ENCODE data around the gene GPATCH4.

GPATCH4 gene

DNA sequence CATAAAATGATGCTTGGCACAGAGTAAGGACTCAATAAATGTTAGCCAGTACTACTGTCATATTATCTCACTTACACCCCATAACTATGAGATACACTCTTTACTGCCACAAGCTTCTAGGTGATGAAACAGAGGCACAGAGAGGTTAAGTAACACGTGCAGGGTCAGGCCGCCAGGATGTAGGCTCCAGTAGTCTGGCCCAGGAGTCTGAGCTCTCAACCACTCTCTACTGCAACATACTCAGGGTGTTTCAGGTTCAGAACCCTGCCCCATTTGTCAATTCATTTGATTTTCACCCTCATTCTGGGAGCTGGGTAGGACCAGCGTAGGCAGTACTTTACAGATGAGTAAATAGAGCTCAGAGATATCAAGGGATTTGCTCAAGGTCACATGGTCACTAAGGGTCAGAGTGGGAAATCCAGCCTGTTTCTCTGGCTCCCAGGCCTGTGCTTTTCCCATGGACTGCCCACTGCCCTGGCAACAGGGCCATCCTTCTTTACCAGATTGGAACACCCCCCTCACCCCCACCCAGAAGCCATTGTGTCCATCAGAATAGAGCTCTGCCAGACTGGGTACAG, 50.1 kb downstream of the GPATCH4 start:
- Histone ChIP-seq H3K4me1 (ENCODE audit: control insufficient read depth, insufficient read depth, low read length) (no peaks in the 10 kb centered on the region), H3K9ac (ENCODE audit: low read depth, low read length) (no peak overlapping the region), H3K36me3 (ENCODE audit: control insufficient read depth, insufficient read depth, low read length) (peaks cover 35% of the 10 kb centered on the region), H3K27me3 (ENCODE audit: control insufficient read depth, insufficient read depth, low read length) (no peaks in the 10 kb centered on the region), H3K4me3 (ENCODE audit: low read depth, low read length) (no peak overlapping the region), H3K9me3 (ENCODE audit: control insufficient read depth, insufficient read depth, low read length) (no peaks in the 10 kb centered on the region)

DNA sequence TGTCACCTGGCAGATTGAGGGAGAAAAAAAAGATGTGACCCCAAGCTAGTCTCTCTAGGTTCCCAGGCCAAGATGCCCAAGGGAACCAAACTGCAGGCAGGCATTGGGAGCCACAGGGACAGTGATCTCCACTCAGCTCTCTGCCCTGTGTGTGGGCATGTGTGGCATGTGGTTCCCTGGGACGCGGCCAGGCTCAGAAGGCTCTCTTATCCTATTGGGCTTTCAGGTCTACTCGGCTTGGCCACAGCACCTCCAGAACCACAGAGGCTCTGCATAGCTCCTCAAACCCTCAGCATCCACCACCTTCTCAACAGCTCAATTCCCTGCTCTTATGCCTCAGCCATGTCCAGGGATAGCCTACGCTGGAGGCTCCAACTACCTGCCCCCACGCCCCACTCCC, 50.9 kb downstream of the GPATCH4 start:
- Histone ChIP-seq H3K9ac (ENCODE audit: low read depth, low read length) (no peak overlapping the region), H3K27me3 (ENCODE audit: control insufficient read depth, insufficient read depth, low read length) (no peaks in the 10 kb centered on the region), H3K36me3 (ENCODE audit: control insufficient read depth, insufficient read depth, low read length) (peaks cover 31% of the 10 kb centered on the region), H3K9me3 (ENCODE audit: control insufficient read depth, insufficient read depth, low read length) (no peaks in the 10 kb centered on the region), H3K4me1 (ENCODE audit: control insufficient read depth, insufficient read depth, low read length) (no peaks in the 10 kb centered on the region), H3K4me3 (ENCODE audit: low read depth, low read length) (no peak overlapping the region)

DNA sequence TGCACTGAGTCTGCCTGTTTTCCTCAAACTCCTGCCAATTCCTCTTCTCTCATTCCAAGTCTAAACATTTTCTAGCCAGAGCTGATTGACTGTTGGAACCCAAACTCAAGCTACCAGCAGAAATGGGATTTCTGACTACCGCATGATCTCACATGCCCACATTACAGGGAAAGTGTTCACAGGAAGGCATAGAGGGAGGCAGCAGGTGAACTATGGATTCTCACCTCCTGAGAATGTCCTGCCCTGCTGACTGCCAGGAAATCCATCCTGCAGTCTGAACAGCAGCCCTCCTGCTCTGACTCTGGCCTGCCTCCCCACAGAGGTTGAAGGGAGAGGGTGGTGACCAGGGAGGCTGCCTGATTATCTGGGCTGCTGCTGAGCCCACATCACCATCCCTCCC, 51.4 kb downstream of the GPATCH4 start:
- Histone ChIP-seq H3K36me3 (ENCODE audit: control insufficient read depth, insufficient read depth, low read length) (peaks cover 29% of the 10 kb centered on the region), H3K27me3 (ENCODE audit: control insufficient read depth, insufficient read depth, low read length) (no peaks in the 10 kb centered on the region), H3K4me3 (ENCODE audit: low read depth, low read length) (no peak overlapping the region), H3K9me3 (ENCODE audit: control insufficient read depth, insufficient read depth, low read length) (no peaks in the 10 kb centered on the region), H3K4me1 (ENCODE audit: control insufficient read depth, insufficient read depth, low read length) (no peaks in the 10 kb centered on the region), H3K9ac (ENCODE audit: low read depth, low read length) (no peak overlapping the region)

DNA sequence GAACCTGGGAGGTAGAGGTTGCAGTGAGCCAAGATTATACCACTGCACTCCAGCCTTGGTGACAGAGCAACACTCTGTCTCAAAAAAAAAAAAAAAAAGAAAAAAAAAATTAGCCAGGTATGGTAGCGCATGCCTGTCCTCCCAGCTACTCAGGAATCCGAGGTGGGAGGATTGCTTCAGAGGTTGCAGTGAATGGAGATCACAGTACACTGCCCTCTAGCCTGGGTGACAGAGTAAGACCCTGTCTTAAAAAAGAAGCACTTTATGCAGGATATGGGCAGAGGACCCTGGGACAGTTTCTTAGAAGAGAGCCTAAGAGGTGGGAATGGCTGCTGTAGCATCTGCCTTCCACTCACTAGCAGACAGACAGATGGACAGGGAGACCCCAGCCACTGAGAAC, 51.9 kb downstream of the GPATCH4 start:
- Histone ChIP-seq H3K4me1 (ENCODE audit: control insufficient read depth, insufficient read depth, low read length) (no peaks in the 10 kb centered on the region), H3K9me3 (ENCODE audit: control insufficient read depth, insufficient read depth, low read length) (no peaks in the 10 kb centered on the region), H3K27me3 (ENCODE audit: control insufficient read depth, insufficient read depth, low read length) (no peaks in the 10 kb centered on the region), H3K9ac (ENCODE audit: low read depth, low read length) (no peak overlapping the region), H3K4me3 (ENCODE audit: low read depth, low read length) (no peak overlapping the region), H3K36me3 (ENCODE audit: control insufficient read depth, insufficient read depth, low read length) (peaks cover 28% of the 10 kb centered on the region)

DNA sequence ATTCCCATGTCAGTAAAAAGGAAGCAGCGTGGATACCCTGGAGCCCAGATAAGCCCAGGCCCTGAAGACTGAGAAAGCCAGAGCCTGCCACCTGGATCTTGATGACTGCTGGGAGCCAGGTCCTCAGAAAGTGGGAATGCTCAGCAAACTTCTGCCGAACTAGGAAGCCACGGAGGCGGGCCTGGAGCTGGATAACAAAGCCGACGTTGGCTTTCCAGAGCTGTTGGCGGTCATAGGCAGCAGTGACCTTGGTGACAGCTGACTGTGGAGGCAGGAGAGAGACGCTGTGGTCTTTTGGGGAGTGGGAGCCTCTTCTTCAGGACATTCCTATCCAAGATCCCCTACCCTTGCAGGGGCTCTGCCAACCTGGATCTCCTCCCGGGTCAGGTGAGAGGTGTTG, 53.3 kb downstream of the GPATCH4 start:
- Histone ChIP-seq H3K9me3 (ENCODE audit: control insufficient read depth, insufficient read depth, low read length) (no peaks in the 10 kb centered on the region), H3K9ac (ENCODE audit: low read depth, low read length) (no peak overlapping the region), H3K4me1 (ENCODE audit: control insufficient read depth, insufficient read depth, low read length) (no peaks in the 10 kb centered on the region), H3K4me3 (ENCODE audit: low read depth, low read length) (no peak overlapping the region), H3K27me3 (ENCODE audit: control insufficient read depth, insufficient read depth, low read length) (no peaks in the 10 kb centered on the region), H3K36me3 (ENCODE audit: control insufficient read depth, insufficient read depth, low read length) (peaks cover 28% of the 10 kb centered on the region)

DNA sequence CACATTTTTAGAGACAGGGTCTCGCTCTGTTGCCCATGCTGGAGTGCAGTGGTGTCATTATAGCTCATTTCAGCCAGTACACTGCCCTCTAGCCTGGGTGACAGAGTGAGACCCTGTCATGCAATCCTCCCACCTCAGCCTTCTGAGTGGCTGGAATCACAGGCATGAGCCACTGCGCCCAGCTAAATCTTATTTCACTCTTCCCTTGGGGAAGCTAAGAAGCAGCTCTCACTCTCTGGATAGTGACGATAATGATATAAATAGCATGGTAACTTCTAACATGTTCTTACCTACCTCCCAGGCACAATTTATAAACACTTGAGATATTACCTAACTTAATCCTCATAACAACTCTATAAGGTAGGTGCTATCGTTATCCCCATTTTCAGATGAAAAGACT, 53.8 kb downstream of the GPATCH4 start:
- no peaks in the 10 kb centered on the region for H3K9me3 ChIP-seq (ENCODE audit: control insufficient read depth, insufficient read depth, low read length)
- H3K36me3 ChIP-seq (ENCODE audit: control insufficient read depth, insufficient read depth, low read length) = peaks cover 28% of the 10 kb centered on the region
- no peak overlapping the region for H3K9ac ChIP-seq (ENCODE audit: low read depth, low read length)
- no peak overlapping the region for H3K4me3 ChIP-seq (ENCODE audit: low read depth, low read length)
- H3K4me1 ChIP-seq (ENCODE audit: control insufficient read depth, insufficient read depth, low read length) = no peaks in the 10 kb centered on the region
- H3K27me3 ChIP-seq (ENCODE audit: control insufficient read depth, insufficient read depth, low read length) = no peaks in the 10 kb centered on the region

DNA sequence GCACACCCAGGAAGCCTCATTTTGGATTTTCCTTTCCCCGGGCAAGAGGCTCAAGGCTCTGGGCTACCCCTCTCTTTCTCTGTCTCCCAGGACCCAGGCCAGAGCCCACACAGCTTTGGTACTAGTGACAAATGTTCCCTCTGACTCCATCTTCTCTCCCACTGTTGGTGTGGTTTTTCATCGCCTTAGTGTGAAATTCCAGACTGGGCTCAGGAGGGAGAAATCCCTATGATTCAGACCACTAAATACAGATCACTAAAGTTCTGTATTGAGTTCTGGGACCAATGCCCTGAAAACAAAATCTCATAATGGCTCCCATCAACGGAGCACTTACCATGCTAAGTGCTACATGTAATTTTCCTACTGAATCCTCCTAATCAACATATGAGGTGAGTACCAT, 55.0 kb downstream of the GPATCH4 start:
- Histone ChIP-seq H3K36me3 (ENCODE audit: control insufficient read depth, insufficient read depth, low read length) (peaks cover 27% of the 10 kb centered on the region), H3K9ac (ENCODE audit: low read depth, low read length) (no peak overlapping the region), H3K9me3 (ENCODE audit: control insufficient read depth, insufficient read depth, low read length) (no peaks in the 10 kb centered on the region), H3K4me1 (ENCODE audit: control insufficient read depth, insufficient read depth, low read length) (no peaks in the 10 kb centered on the region), H3K27me3 (ENCODE audit: control insufficient read depth, insufficient read depth, low read length) (no peaks in the 10 kb centered on the region), H3K4me3 (ENCODE audit: low read depth, low read length) (no peak overlapping the region)

DNA sequence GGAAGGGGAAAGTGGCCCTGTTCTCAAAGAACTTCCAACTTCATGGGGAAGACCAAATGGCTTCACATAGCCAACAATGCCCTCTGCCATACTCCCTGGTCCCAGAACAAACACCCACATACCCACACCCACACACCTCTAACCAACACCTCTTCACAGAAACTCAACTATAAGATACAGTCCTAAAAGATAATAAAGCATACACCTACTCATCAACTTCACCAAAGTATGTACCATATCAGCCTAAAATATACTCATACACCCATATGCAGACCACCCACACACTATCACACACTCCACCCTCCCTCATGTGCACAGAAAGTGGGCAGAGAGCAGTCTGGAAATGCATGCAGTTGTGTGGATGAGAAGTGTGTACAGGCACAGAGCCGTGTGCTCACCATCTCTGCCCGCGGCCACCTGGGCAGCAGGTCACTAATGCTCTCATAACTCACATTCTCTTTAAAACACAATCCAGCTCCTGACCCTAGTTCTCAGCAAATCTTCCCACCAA, 56.6 kb downstream of the GPATCH4 start:
- H3K4me3 ChIP-seq (ENCODE audit: low read depth, low read length) = no peak overlapping the region
- peaks cover 26% of the 10 kb centered on the region for H3K36me3 ChIP-seq (ENCODE audit: control insufficient read depth, insufficient read depth, low read length)
- H3K27me3 ChIP-seq (ENCODE audit: control insufficient read depth, insufficient read depth, low read length) = no peaks in the 10 kb centered on the region
- no peaks in the 10 kb centered on the region for H3K4me1 ChIP-seq (ENCODE audit: control insufficient read depth, insufficient read depth, low read length)
- H3K9me3 ChIP-seq (ENCODE audit: control insufficient read depth, insufficient read depth, low read length) = no peaks in the 10 kb centered on the region
- H3K9ac ChIP-seq (ENCODE audit: low read depth, low read length) = peak overlapping the region; percentile 24

Data from iPS-15b (cell line).